ENCODE measurements around the gene PDZD2. TPM values are rescaled to one million over a fixed set of nuclear protein-coding genes. Genes with fewer than 3 reads are reported as not detected.

PDZD2 gene
- total RNA-seq, 1 donor from 2014 or later = 70.9 TPM

GRCh38 chr5:31895199-31895820 is 256.4 kb downstream of the PDZD2 start:
- no peak for DNase-seq
- Histone ChIP-seq H3K36me3 (no peaks in the 10 kb centered on the region), H3K4me3 (no peak overlapping the region), H3K4me1 (no peaks in the 10 kb centered on the region), H3K27me3 (no peaks in the 10 kb centered on the region), H3K27ac (no peak overlapping the region), H3K9me3 (no peaks in the 10 kb centered on the region)
- no peak for TF ChIP-seq CTCF (IDR thresholded peaks at IDR 0.05)
- intact Hi-C loops (cut with DNase I) = no loop called here
- ATAC-seq = peak; percentile 21

- ATAC-seq (no peak), DNase-seq (no peak)
- Histone ChIP-seq H3K27ac (no peak overlapping the region), H3K4me3 (no peak overlapping the region), H3K4me1 (no peaks in the 10 kb centered on the region), H3K27me3 (no peaks in the 10 kb centered on the region), H3K36me3 (no peaks in the 10 kb centered on the region), H3K9me3 (no peaks in the 10 kb centered on the region)
- intact Hi-C loops (cut with DNase I) = no loop called here
- TF ChIP-seq CTCF (IDR thresholded peaks at IDR 0.05) = no peak
Measured at GRCh38 chr5:31898036-31898632, 259.2 kb downstream of the PDZD2 start.

DNA sequence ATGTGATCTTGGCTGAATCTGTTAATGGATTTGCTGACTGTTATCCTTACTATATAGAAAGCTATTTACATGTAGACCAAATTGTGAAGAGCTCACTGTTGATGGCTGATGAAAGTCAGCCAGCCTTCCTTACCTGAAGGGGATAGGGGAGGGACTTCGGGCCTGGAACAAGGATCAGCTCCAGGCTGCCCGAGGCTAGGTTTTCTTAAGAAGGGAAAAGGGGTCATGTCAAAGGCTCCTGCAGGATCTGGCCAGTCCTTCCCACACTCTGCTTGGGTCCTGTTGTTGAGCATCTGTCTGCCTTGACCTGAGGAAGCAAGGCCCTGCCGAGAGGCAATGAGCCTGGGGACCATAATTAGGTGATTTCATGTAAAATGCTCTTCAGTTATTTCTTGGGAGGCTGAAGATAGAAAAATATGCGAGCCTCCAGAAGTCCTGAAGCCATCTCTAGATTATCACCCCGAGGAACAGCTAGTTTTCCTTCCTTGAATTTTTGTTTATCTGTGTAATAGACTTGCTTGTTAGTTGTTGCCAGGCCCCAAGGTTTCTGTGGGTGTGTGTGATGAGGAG is 261.4 kb downstream of the PDZD2 start:
- no peaks in the 10 kb centered on the region for H3K9me3 ChIP-seq
- ATAC-seq = no peak
- intact Hi-C loops (cut with DNase I) = no loop called here
- H3K27ac ChIP-seq = no peak overlapping the region
- H3K36me3 ChIP-seq = no peaks in the 10 kb centered on the region
- no peak overlapping the region for H3K4me3 ChIP-seq
- DNase-seq = no peak
- H3K4me1 ChIP-seq = no peaks in the 10 kb centered on the region
- TF ChIP-seq CTCF (IDR thresholded peaks at IDR 0.05) = no peak
- no peaks in the 10 kb centered on the region for H3K27me3 ChIP-seq

DNA sequence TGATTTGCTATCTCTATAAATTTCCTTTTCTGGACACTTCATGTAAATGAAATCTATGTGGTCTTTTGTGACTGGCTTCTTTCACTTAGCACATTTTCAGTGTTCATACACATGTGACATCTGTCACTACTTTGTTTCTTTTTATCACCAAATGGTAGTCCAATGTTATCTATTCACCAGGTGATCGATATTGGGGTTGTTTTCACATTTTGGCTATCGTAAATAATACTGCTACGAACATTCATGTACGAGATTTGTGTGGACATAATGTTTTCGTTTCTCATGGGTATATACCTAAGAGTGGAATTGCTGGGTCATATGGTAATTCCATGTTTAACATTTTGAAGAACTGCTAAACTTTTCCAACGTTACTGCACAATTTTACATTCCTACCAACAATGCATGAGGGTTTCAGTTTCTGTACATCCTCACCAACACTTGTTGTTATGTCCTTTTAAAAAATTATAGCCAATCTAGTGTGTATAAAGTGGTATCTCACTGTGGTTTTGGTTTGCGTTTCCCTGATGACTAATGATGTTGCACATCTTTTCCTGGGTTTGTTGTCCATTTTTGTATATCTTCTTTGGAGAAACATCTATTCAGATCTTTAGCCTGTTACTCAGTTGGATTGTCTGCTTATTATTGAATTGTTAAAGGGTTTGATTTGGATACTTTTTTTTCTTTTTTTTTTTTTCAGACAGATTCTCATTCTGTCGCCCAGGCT is 263.0 kb downstream of the PDZD2 start:
- Histone ChIP-seq H3K9me3 (no peaks in the 10 kb centered on the region), H3K36me3 (no peaks in the 10 kb centered on the region), H3K27me3 (no peaks in the 10 kb centered on the region), H3K4me1 (no peaks in the 10 kb centered on the region), H3K4me3 (no peak overlapping the region), H3K27ac (no peak overlapping the region)
- DNase-seq (no peak), ATAC-seq (no peak)
- no peak for TF ChIP-seq CTCF (IDR thresholded peaks at IDR 0.05)
- intact Hi-C loops (cut with DNase I) = no loop called here

DNA sequence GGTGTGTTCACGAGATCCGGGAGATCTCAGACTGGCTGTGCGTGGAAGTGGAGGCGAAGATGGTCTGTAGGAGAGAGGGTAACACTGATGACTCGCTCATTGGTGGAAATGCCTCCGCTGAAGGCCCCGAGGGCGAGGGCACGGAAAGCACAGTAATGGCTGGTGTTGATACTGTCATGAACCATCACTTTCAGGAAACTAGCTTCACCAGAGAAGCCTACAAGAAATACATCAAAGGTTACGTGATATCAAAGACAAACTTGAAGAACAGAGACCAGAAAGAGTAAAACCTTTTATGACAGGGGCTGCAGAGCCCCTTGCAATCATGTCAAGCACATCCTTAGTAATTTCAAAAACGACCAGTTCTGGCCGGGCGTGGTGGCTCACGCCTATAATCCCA is 269.5 kb downstream of the PDZD2 start:
- intact Hi-C loops (cut with DNase I) = no loop called here
- Histone ChIP-seq H3K36me3 (no peaks in the 10 kb centered on the region), H3K27me3 (no peaks in the 10 kb centered on the region), H3K9me3 (no peaks in the 10 kb centered on the region), H3K27ac (no peak overlapping the region), H3K4me3 (no peak overlapping the region), H3K4me1 (no peaks in the 10 kb centered on the region)
- DNase-seq (no peak), ATAC-seq (no peak)
- no peak for TF ChIP-seq CTCF (IDR thresholded peaks at IDR 0.05)

Measured in upper lobe of right lung (tissue), 1 donor.